HG03039 (cell line): ENCODE measurements around the gene PGA5.

Source experiments
- ATAC-seq: cut with Tn5 transposase; IDR thresholded peaks from one replicate; pipeline ENCODE4 v1.9.1; 2021; ENCODE audit warnings: mild to moderate bottlenecking, moderate library complexity; ENCODE audit not compliant: unreplicated experiment

PGA5 gene

DNA sequence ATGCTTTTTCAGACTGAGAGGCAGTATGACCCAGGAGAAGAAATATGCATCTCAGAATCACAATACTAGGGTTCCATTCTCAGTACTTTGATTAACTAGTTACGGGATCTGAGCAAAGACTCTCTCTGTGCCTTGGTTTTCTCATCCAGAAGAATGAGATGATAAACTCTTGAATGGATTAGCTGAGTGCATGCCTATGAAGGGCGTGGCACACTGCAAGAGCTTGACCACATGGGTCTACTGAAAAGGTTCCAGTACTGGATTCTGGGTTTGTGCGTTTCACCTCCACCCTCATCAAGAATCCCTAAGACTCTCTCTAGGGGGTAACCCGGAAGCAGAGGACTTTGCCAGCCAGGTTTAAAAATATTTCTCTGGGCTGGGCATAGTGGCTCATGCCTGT is 25.6 kb downstream of the PGA5 start:
- ATAC-seq = no peak

DNA sequence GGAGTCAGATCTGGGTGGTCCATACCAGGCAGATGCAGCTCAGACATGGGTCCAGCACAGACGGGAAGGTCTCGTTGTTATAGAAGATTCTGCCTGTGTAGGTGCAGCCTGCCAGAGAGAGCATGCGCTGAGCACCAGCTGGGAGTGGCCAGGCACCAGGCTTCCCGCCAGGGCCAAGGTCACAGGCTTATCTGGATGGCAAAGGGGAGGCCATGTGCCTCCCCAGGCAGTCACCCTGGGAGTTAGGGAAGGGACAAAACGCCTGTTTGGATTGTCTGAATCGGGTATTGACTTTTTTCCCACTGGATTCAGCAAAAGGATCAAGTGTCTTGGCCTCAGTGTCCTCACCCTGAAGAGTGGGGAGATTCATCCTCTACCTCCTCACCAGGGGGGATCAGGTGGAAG is 26.5 kb downstream of the PGA5 start:
- no peak for ATAC-seq

DNA sequence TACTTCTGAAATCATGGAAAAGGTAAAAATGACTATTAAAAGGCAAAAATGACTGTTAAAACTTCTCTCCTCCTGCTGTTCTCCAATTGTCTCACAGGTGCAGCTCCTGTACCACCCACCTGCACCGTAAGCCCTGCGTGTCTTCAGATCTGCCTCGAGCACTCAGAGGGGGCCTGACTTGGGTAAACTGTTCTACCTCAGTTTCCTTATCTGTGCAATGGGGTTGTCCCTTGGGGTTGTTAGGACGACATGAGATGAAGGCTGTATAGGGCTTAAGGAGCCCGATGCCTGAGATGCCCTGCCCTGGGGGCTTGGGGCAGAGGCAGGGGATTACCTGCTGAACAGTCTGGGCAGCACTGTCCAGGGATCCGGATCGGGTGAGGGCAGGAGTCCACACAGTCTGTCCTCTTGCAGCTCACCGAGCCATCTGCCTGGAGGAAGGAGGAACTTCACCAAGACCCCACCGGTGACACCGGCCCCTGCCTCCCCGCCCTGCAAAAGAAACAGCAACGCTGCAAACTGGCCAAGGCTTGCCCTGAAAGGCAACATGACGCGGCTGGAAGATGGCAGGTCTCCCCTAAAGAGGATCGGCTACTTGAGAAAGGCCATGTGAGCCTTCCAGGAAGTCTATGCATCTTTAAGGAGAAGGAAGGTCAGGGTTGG is 27.7 kb downstream of the PGA5 start:
- no peak for ATAC-seq

DNA sequence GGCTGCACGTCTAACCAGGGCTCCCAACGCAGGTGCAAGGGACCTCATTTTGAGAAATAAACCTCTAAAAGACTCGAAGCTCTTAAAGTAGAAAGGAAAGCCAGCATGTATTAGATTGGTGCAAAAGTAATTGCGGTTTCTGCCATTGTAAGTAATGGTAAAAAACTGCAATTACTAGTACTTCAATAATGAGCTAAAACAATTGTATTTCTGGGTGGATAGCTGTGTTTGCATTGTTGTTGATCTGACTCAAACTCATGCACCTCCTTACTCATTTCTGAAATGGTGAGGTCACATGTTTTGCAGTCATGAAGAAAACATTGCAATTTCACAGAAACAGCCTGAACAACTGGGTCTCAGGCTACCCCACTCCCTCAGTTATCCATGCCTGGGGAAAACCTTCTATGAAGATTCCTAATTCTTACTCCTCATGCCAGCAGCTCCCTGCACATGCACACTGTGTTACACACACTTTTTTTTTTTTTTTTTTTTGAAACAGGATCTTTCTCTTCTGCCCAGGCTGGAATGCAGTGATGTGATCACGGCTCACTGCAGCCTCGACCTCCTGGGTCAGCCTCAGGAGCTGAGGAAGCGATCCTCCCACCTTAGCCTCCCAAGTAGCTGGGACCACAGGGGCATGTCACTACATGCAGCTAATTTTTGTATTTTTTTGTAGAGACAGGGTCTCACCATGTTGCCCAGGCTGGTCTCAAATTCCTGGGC is 29.5 kb downstream of the PGA5 start:
- ATAC-seq = no peak

DNA sequence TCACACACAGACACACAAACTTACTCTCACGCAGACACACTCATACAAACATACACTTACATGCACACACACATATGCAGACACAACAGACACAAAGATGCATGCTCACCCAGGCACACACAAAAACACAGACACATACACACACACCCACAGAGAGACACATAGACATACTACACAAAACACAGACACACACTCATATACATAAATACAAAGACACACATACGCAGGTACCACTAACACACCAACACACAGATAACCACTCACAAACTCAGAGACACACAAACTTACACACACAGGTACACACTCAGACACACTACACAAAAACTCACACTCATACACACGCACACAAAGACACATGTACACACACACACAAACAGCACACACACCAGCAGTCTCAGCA is 31.8 kb downstream of the PGA5 start:
- ATAC-seq = no peak

DNA sequence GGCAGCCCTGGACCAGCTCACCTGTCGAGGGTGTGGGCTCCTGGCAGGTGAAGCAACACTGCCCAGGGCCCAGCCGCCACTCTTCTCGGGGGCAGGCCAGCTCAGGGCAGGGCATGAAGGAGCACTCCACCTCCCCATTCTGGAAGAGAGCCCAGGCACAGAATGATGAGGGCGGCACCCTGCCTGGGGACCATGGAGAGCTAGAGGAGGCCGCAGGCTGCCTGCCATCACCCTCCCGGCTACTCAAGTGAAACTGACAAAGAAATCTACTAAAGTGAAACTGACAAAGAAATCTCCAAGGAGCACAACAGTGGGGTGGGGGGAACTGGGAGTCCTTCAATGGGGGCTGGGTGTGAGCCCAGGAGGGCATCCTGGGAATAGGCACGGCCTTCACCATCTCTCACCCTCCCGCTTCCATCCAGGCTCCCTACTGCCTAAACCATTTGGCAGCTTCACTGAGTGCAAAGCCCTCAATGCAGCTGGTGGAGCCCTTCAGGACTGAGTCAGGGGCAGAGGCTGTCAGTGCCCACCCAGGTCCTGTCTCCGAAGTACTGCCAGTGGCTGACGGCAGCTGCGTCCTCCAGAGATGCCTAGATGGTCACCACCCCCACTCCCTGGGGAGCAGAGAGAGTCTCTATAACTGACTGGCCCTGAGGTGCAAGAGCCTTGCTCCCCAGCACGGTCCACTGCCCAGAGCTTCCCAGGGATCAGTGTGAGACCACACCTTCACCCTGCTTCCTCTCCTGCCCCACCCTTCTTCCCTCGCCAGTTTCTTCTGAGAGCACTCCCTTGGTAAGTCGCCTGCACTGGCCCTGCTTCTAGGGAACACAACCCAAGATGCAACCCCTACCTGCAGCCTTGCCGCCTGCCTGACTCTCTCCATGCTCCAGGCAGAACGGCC is 32.5 kb downstream of the PGA5 start:
- no peak for ATAC-seq

DNA sequence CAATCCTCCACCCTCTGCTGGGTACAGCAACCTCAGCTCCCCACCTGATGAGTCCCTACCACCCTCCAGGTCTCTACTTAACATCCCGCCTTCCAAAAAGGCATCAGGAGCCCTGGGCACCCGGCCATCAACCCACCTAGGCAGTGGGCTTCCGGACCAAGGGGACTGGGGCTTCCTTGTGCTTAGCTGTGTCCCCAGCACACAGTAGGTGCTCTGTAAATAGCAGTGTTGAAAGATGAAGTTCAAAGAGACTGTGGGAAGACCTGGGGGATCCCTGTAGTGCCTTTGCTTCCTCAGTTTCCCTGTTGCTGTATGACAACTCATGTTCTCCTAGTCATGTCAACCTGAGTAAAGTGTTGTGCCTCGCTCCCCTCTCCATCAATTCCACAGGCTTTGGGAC is 33.1 kb downstream of the PGA5 start:
- ATAC-seq = no peak

DNA sequence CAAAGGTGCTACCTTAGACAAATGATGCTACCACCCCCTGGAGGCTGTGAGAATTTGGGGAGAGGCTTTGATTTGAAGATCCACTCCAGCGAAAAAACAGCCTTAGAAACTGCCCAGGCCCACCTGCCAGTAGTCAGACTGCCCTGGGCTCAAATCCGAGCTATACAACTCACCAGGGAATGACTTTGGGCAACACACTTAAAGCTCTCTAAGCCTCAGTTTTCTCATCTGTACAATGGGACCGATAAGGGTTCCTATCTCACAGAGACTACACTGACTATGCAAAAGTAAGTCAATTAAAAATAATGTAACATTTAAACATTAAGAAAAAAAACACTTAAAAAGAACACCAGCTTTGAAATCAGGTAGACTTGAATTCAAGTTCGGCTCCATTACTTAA is 34.2 kb downstream of the PGA5 start:
- no peak for ATAC-seq

DNA sequence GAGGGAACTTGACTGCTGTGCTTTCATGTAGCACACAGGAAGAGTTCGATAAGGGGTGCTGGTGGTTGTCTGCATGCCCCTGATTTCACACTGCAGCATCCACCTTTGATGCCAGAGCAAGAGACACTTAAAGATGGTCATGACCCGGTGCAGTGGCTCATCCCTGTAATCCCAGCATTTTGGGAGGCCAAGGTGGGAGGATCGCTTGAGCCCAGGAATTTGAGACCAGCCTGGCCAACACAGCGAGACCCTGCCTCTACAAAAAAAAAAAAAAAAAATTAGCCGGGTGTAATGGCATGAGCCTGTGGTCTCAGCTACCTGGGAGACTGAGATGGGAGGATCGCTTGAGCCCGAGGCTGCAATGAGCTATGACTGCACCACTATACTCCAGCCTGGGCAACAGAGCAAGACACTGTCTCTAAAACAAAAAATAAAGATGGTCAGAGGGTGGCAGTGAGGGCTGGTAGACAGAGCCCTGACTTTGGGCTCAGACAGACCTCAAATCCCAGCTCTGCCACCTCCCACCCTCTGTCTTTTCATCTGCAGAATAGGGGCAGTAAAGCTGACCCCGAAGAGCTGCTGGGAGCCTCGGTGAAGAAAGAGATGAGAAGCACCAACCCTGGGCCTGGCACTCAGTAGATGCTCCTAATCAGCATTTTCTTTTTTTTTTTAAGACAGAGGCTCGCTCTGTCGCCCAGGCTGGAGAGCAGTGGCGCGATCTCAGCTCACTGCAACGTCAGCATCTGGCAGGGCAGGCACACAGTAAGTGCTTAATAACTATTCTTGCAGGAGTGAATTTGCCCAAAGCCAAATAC is 36.4 kb downstream of the PGA5 start:
- ATAC-seq = no peak

DNA sequence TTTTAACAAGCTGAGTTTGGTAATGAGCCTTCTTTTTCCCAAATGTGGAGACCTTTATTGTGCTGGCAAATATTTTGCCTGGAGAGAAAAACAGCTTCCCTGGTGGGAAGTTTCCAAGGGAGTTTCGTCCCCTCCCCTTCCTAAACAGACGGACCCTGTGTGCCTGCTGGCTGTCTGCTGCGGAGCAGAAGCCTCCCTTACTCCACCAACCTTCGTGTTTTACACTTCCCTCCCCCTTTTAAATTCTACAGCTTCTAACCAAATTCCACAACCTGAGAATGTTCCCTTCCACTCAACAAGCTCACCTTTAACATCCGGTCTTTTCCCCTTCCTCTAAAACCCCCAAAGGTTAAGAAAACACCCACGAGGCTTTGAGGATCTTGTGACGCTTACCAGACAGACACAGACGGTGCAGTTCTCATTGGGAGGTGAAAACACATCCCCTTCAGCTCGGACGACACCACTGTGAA is 37.1 kb downstream of the PGA5 start:
- no peak for ATAC-seq

DNA sequence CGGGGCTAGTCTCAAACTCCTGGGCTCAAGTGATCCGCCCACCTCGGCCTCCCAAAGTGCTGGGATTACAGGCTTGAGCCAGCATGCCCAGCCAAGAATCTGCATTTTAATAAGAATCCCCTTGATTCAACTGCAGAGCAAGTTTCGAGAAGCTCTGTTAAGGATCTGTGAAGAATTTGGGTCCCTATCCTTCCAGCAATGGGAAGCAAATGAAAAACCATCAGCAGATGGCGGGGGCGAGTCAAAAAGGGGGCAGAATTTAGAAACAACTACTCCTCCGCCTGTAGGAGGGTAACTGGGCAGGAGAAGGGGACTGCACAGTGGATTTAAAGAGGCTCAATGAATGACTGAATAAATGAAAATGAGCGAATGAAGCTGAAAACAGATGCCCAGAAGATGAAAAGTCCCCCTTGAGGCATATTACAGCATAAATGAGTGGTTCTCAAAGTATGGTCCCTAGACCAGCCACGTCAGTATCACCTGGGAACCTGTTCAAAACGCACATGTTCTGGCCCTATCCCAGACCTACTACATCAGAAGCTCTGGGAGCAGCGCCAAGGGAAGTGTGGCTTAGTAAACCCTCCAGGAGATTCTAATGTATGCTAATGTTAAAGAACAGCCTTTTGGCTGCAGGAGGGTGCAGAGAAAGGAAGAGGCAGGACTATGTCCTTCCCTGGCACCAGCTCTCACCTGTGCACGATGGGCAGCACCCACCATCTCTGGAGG is 39.1 kb downstream of the PGA5 start:
- ATAC-seq = no peak

DNA sequence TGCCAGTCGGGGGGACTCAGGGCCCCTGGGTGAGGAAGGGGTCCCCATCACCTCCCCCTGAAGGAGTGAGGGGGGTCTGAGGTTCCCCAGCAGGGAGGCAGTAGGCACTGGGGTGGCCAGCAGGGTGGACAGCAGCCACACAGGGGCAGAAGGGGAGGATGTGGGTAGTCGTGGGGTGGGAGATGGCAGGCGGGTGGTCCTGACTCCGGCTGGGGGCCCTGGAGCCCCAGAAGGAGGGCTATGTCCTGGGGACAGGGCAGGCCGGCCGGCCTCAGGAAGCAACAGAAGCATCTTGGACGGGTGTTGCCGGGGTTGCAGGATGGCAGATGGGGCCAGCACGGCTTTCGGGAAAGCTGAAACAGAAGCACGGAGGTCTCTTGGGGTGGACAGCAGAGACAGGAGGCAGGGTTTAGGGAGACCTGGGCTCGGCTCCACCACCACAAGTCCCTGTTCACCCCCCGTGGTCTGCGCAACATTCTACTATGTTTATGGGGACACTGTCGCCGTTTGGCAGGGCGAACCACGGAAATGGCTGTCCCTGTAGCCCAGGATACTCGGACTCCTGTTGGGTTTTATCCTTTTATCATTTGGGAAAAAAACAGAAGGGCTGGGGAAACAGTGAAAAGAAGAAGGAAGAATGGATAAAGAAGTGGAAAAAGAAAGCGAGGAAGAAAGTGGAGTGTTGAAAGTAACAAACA is 40.1 kb downstream of the PGA5 start:
- no peak for ATAC-seq

DNA sequence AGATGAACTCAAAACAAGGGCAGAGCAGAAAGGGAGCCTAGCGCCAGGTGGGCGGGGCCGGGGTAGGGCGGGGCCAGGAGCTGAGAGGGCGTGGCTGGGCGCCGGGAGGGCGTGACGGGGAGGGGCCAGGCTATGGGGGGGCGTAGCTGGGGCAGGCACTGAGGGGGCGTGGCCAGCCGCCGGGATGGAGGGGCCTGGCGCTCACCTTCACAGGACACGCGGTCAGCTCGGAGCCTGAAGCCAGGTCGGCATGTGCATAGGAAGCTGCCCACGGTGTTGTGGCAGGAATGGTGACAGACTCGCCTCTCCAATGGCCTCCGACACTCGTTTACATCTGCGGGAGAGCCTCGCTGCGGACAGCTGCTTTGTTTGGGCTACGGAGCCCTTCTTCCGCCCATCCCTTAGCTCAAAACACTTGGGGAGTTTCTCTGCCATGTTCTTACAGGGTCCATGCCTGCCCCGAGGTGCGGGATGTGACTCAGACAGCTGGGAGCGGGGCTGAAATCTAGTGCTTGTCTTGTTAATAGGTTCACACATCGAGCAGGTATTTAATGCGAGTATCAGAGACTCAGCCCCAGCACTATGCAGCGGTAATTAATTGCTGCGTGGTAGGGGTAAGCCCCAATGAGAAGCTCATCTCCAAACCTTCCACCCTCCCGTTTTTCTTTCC is 40.7 kb downstream of the PGA5 start:
- no peak for ATAC-seq

DNA sequence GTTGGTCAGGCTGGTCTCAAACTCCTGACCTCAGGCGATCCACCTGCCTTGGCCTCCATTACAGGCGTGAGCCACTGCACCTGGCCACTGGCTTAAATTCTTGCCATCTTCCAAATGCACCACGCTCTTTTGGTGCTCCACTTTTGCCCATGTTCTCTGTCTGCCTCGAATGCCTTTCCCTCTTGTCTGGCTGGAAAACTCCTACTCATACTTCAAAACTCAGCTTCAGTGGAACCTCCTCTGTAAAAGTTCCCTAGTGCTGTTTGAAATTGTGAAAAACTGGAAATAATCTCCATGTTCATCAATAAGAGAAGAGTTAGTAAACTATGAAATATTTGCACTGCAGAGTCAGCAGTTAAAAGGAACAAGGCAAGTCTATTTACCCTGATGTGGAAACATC is 42.6 kb downstream of the PGA5 start:
- no peak for ATAC-seq

DNA sequence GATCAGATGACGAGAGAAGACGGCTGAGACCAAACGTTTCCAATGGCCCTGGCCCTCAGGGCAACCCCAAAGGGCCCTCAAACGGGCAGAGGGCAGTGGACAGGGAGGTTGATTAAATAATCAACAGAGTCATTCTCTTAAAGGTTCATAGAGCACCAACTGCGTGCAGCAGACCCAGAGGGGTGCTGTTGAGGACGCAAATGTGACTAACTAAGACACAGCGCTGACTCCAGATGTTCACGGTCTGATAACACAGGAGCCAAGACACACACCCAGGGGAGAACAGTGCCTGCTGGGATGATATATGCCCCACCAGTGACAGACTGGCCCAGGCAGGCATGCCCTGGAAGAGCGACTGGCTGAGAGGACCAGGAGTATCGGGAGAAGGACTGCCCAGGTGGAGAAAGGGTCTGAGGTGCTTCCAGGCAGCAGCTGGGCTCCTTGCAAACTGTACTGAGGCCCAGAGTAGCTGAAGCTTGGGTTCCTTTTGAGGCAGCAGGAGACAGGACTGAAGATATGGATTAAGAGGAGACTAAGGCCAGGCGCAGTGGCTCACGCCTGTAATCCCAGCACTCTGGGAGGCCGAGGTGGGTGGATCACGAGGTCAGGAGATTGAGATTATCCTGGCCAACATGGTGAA is 46.5 kb downstream of the PGA5 start:
- ATAC-seq = no peak

DNA sequence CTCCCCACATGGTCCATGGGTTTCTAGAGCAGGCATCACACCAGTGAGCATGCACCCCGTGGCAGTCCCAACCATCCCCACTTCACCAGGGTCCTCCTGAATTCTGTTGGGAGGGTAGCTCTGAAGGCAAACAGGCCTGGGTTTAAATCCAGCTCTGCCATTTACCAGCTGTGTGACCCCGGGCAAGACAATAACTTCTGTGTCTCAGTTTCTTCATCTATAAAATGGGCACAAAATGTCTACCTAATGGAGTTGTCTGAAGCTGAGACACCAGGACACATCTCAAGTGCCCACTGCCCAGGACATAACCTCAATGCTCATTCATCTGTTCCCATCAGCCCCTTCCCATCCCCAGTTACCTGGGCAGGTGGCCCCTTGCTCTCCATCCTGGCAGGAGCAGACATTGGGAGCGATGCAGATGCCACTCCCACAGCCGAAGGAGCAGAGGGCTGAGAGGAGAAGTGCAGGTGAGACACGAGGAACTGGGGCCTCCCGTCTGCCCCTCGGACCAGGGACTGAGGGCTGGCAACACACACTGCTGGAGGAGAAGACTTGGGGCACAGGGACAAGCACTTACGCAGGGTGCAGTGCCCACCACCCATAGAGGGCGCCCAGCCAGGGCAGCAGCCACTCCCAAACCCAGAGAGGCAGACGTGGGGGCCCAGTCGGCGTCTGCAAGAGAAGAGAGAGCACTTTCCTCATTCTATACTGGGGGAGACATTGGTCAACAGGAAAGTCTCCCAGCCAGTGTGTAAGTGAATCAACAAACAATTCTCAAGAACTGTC is 50.1 kb downstream of the PGA5 start:
- no peak for ATAC-seq

DNA sequence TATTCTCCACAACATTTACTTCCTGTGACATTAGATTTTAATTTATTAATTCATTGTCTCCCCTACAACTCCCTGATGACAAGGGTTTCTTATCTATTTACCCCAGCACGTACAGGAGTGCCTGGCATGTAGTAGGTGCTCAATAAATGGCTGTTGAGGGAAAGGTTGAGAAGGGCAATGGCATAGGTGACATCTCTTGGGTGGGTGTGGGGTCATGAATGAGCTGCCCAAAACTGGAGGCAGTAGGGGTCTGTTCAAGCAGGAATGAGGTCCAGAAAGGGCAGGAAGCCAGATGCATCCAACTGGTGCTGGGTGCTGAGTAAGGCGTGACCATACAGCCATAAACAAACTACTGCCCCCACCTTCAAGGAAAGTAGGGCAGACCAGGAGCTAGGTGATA is 51.4 kb downstream of the PGA5 start:
- no peak for ATAC-seq
